HG02973 (cell line): ENCODE results near the gene AFG3L2.
"Not testable (repeated sequence)": the region's sequence is repeated elsewhere in the genome, so short reads cannot be mapped to it uniquely, and the experiment has no call there.

Experiments
- ATAC-seq: cut with Tn5 transposase; IDR thresholded peaks from one replicate; pipeline ENCODE4 v1.9.1; 2021; ENCODE audit warnings: moderate library complexity; ENCODE audit not compliant: unreplicated experiment

AFG3L2 gene

GRCh38 chr18:12376754-12377555, at the start of gene AFG3L2:
TSS of gene AFG3L2 (minus strand) at chr18:12377227. CDS start at chr18:12377082, 145 bp downstream.
- ATAC-seq = peak; percentile 83

GRCh38 chr18:12424252-12424651, 47.2 kb upstream of the AFG3L2 start:
- no peak for ATAC-seq

GRCh38 chr18:12423820-12424219, 46.8 kb upstream of the AFG3L2 start:
- ATAC-seq = no peak

- no peak for ATAC-seq
Measured at GRCh38 chr18:12423393-12423792, 46.4 kb upstream of the AFG3L2 start.

GRCh38 chr18:12422936-12423335, 45.9 kb upstream of the AFG3L2 start:
- ATAC-seq = no peak

- ATAC-seq = no peak
Measured at GRCh38 chr18:12421732-12422131, 44.7 kb upstream of the AFG3L2 start.

- ATAC-seq = no peak
Measured at GRCh38 chr18:12420821-12421421, 43.9 kb upstream of the AFG3L2 start.

- ATAC-seq = no peak
Measured at GRCh38 chr18:12417687-12418086, 40.7 kb upstream of the AFG3L2 start.

- no peak for ATAC-seq
Measured at GRCh38 chr18:12416098-12416729, 39.2 kb upstream of the AFG3L2 start.

- no peak for ATAC-seq
Measured at GRCh38 chr18:12411456-12411855, 34.4 kb upstream of the AFG3L2 start.

GRCh38 chr18:12410747-12411146, 33.7 kb upstream of the AFG3L2 start:
- not testable (repeated sequence) for ATAC-seq

- ATAC-seq = no peak
Measured at GRCh38 chr18:12410081-12410481, 33.1 kb upstream of the AFG3L2 start.

- no peak for ATAC-seq
Measured at GRCh38 chr18:12409469-12409868, 32.4 kb upstream of the AFG3L2 start.

- ATAC-seq = peak; percentile 1
Measured at GRCh38 chr18:12408247-12408869, 31.3 kb upstream of the AFG3L2 start.

- ATAC-seq = no peak
Measured at GRCh38 chr18:12406371-12407111, 29.5 kb upstream of the AFG3L2 start.

- no peak for ATAC-seq
Measured at GRCh38 chr18:12405066-12405465, 28.0 kb upstream of the AFG3L2 start.

- ATAC-seq = no peak
Measured at GRCh38 chr18:12403601-12404506, 26.8 kb upstream of the AFG3L2 start.

- ATAC-seq = no peak
Measured at GRCh38 chr18:12401881-12402280, 24.9 kb upstream of the AFG3L2 start.

- no peak for ATAC-seq
Measured at GRCh38 chr18:12399231-12399630, 22.2 kb upstream of the AFG3L2 start.

- no peak for ATAC-seq
Measured at GRCh38 chr18:12398625-12399024, 21.6 kb upstream of the AFG3L2 start.
